Testis (tissue), 3 donors: Measurements from ENCODE around the gene ARHGAP19. TPM values are rescaled to one million over a fixed set of nuclear protein-coding genes. Genes with fewer than 3 reads are reported as not detected.

Source experiments
- DNase-seq: peaks from one replicate; pipeline ENCODE4 v3.0.0-alpha.2; 2019
- H3K27ac ChIP-seq, 2 donors: fragments of 200-600 bp; sonication (generic); one replicate each; pipeline ENCODE4 v1.5.1; 2019
- H3K27me3 ChIP-seq: fragments of 200-600 bp; sonication (generic); one replicate; pipeline ENCODE4 v1.5.1; 2019
- H3K36me3 ChIP-seq: fragments of 200-600 bp; sonication (generic); one replicate; pipeline ENCODE4 v1.5.1; 2017; ENCODE audit warnings: low read depth; ENCODE audit errors: missing control alignments
- H3K4me1 ChIP-seq: fragments of 200-600 bp; sonication (generic); one replicate; pipeline ENCODE4 v1.5.1; 2019
- H3K4me3 ChIP-seq, 2 donors: fragments of 200-600 bp; sonication (generic); one replicate each; pipeline ENCODE4 v1.5.1; 2017 to 2019
- H3K9me3 ChIP-seq: fragments of 200-600 bp; sonication (generic); one replicate; pipeline ENCODE4 v1.5.1; 2017
- CTCF ChIP-seq, 3 experiments: fragments of 450-650 bp in 2 of 3; fragments of 200-600 bp in 1 of 3; sonication (generic) in 1 of 3; IDR thresholded peaks; one replicate each; pipeline ENCODE4 v1.5.1; 2016 to 2019; ENCODE audit warnings: antibody characterized with exemption in 3 of 3, mild to moderate bottlenecking in 2 of 3, moderate library complexity in 1 of 3
- POLR2A ChIP-seq: fragments of 450-650 bp; IDR thresholded peaks from one replicate; pipeline ENCODE4 v1.6.1; 2017; ENCODE audit warnings: antibody characterized with exemption, mild to moderate bottlenecking, moderate library complexity
- WGBS, 2 donors: methylation state at CpG; one replicate each; pipeline ENCODE4 v1.1.5; 2018; 5-methylcytosine and 5-hydroxymethylcytosine counted together
- intact Hi-C: fragments of 100-400 bp; cut with DNase I; formaldehyde crosslinking; loops from one replicate; pipeline ENCODE4 v1.15.1; 2023; ENCODE audit warnings: low total_unique reads
- polyA plus RNA-seq: library from polyadenylated mRNA; stranded (reverse); fragments of 350-450 nt; fragmentation: Illumina TruSeq; extraction: RNeasy Lipid Tissue Mini Kit (QIAGEN cat#74804); gene quantifications from one replicate; pipeline ENCODE4 v1.2.3, GENCODE V29; 2014; ENCODE audit warnings: low read depth, low replicate concordance; ENCODE audit not compliant: insufficient read depth
- total RNA-seq, 2 donors: library from RNA; depleted of rRNA; stranded (reverse); fragments of >200 nt; gene quantifications; one replicate each; pipeline ENCODE4 v1.2.3, GENCODE V29; 2016

ARHGAP19 gene
- total and polyA plus RNA-seq, 3 donors from 2014 or later, result 40.5 to 54.6 (median 50.0) TPM

- Histone ChIP-seq H3K9me3 (no peaks in the 10 kb centered on the region), H3K36me3 (no peaks in the 10 kb centered on the region), H3K27me3 (no peaks in the 10 kb centered on the region), H3K4me1 (no peaks in the 10 kb centered on the region), H3K27ac (no peak overlapping the region), H3K4me3 (no peak overlapping the region)
- WGBS, 2 donors, result 78 to 80% methylated on average over 3 of the region's 3 CpGs
- no peak for DNase-seq
- intact Hi-C loops, result no loop called here
- no peak for TF ChIP-seq POLR2A
- no peak for TF ChIP-seq CTCF (IDR thresholded peaks at IDR 0.05)
Observed at GRCh38 chr10:97228130-97228774, 64.2 kb downstream of the ARHGAP19 start.

- no peak overlapping the region for H3K4me3 ChIP-seq
- H3K4me1 ChIP-seq, result no peaks in the 10 kb centered on the region
- no peaks in the 10 kb centered on the region for H3K9me3 ChIP-seq
- H3K27me3 ChIP-seq, result no peaks in the 10 kb centered on the region
- intact Hi-C loops, result no loop called here
- DNase-seq, result no peak
- 87 to 95% methylated on average over 4 of the region's 4 CpGs for WGBS, 2 donors
- no peaks in the 10 kb centered on the region for H3K36me3 ChIP-seq
- TF ChIP-seq POLR2A, result no peak
- TF ChIP-seq CTCF (IDR thresholded peaks at IDR 0.05), result no peak
- H3K27ac ChIP-seq, result no peak overlapping the region
Observed at GRCh38 chr10:97226398-97226797, 66.0 kb downstream of the ARHGAP19 start.

- Histone ChIP-seq H3K27ac (no peak overlapping the region), H3K36me3 (no peaks in the 10 kb centered on the region), H3K4me3 (no peak overlapping the region), H3K27me3 (no peaks in the 10 kb centered on the region), H3K9me3 (no peaks in the 10 kb centered on the region), H3K4me1 (no peaks in the 10 kb centered on the region)
- intact Hi-C loops, result no loop called here
- WGBS, 2 donors, result 82 to 91% methylated on average over 3 to 4 of the region's 4 CpGs
- no peak for DNase-seq
- no peak for TF ChIP-seq CTCF (IDR thresholded peaks at IDR 0.05)
- no peak for TF ChIP-seq POLR2A
Observed at GRCh38 chr10:97224483-97225435, 67.7 kb downstream of the ARHGAP19 start.

GRCh38 chr10:97222326-97222961 is 70.0 kb downstream of the ARHGAP19 start:
- DNase-seq, result no peak
- WGBS, 2 donors, result 92 to 94% methylated on average over 3 to 6 of the region's 6 CpGs
- no peaks in the 10 kb centered on the region for H3K4me1 ChIP-seq
- no peak overlapping the region for H3K27ac ChIP-seq
- no peak overlapping the region for H3K4me3 ChIP-seq
- no peaks in the 10 kb centered on the region for H3K27me3 ChIP-seq
- H3K9me3 ChIP-seq, result no peaks in the 10 kb centered on the region
- no peaks in the 10 kb centered on the region for H3K36me3 ChIP-seq
- intact Hi-C loops, result no loop called here
- TF ChIP-seq CTCF (IDR thresholded peaks at IDR 0.05) (no peak), POLR2A (no peak)
